Esophagus muscularis mucosa (tissue), 4 donors: ENCODE measurements around the gene FGD6. TPM values are rescaled to one million over a fixed set of nuclear protein-coding genes. Genes with fewer than 3 reads are reported as not detected.
"Not testable (repeated sequence)": the region's sequence is repeated elsewhere in the genome, so short reads cannot be mapped to it uniquely, and the experiment has no call there.

Experiments used
- DNase-seq: peaks from one replicate; pipeline ENCODE4 v3.0.0-alpha.2; 2017; ENCODE audit errors: extremely low spot score
- H3K27ac ChIP-seq, 4 donors: fragments of 200-600 bp; sonication (generic); replicated peaks in 1 of 4; 1 replicate in 3 of 4; 2 replicates in 1 of 4; pipeline ENCODE4 v1.5.1; 2016 to 2019; ENCODE audit warnings: mild to moderate bottlenecking in 1 of 4
- H3K27me3 ChIP-seq, 4 donors: fragments of 200-600 bp; sonication (generic); one replicate each; pipeline versions ENCODE4 v1.5.1 to v1.6.0; 2016 to 2019
- H3K36me3 ChIP-seq, 4 donors: fragments of 200-600 bp; sonication (generic); one replicate each; pipeline ENCODE4 v1.5.1; 2016 to 2019
- H3K4me1 ChIP-seq, 4 donors: fragments of 200-600 bp; sonication (generic); one replicate each; pipeline ENCODE4 v1.5.1; 2016 to 2019
- H3K4me3 ChIP-seq, 4 donors: fragments of 200-600 bp; sonication (generic); 1 replicate in 2 of 4; 2 replicates in 2 of 4; pipeline ENCODE4 v1.5.1; 2016 to 2019; ENCODE audit warnings: mild to moderate bottlenecking in 4 of 4, moderate library complexity in 1 of 4
- H3K9me3 ChIP-seq, 4 donors: fragments of 200-600 bp; sonication (generic); 1 replicate in 3 of 4; 2 replicates in 1 of 4; pipeline ENCODE4 v1.5.1; 2016 to 2019
- CTCF ChIP-seq, 3 experiments: fragments of 200-600 bp in 2 of 3; fragments of 450-650 bp in 1 of 3; sonication (generic) in 2 of 3; IDR thresholded peaks; one replicate each; pipeline ENCODE4 v1.5.1; 2017 to 2019; ENCODE audit warnings: antibody characterized with exemption in 3 of 3, mild to moderate bottlenecking in 2 of 3, moderate library complexity in 1 of 3
- EP300 ChIP-seq: sonication (generic); formaldehyde crosslinking; IDR thresholded peaks from one replicate; pipeline ENCODE4 v1.6.1; 2017; ENCODE audit warnings: antibody characterized with exemption
- POLR2A ChIP-seq: fragments of 450-650 bp; IDR thresholded peaks from one replicate; pipeline ENCODE4 v1.6.1; 2017; ENCODE audit warnings: antibody characterized with exemption, moderate library complexity, mild to moderate bottlenecking, low read depth
- POLR2AphosphoS5 ChIP-seq, 2 donors: sonication (generic); formaldehyde crosslinking; IDR thresholded peaks; one replicate each; pipeline ENCODE4 v1.6.1; 2017; ENCODE audit warnings: antibody characterized with exemption in 2 of 2
- WGBS: methylation state at CpG from one replicate; pipeline ENCODE4 v1.1.5; 2018; 5-methylcytosine and 5-hydroxymethylcytosine counted together
- intact Hi-C: fragments of 100-400 bp; cut with DNase I; formaldehyde crosslinking; loops from one replicate; pipeline ENCODE4 v1.15.1; 2023
- total RNA-seq, 4 donors: library from RNA; depleted of rRNA; stranded (reverse); fragments of >200 nt; gene quantifications; one replicate each; pipeline versions ENCODE4 v1.1.0 to v1.2.1, GENCODE V29; 2016

Gene FGD6
- total RNA-seq, 4 donors from 2014 or later, result 30.5 to 48.6 (median 37.3) TPM

- Histone ChIP-seq H3K36me3 (peaks cover 4 to 71% (median 28%) of the 10 kb centered on the region in 4 donors), H3K27ac (peak overlapping the region in 2 of 4 donors; percentile 40 to 49), H3K27me3 (no peaks in the 10 kb centered on the region), H3K4me1 (peaks cover 0 to 20% (median 7%) of the 10 kb centered on the region in 4 donors), H3K9me3 (no peaks in the 10 kb centered on the region), H3K4me3 (no peak overlapping the region)
- TF ChIP-seq POLR2A (no peak), CTCF (IDR thresholded peaks at IDR 0.05) (no peak), POLR2AphosphoS5 (IDR thresholded peaks at IDR 0.05) (no peak), EP300 (no peak)
- intact Hi-C loops, result no loop called here
- 93% methylated on average over 2 of the region's 2 CpGs for WGBS
- no peak for DNase-seq
Observed at GRCh38 chr12:95104919-95105452, 112.3 kb downstream of the FGD6 start.

GRCh38 chr12:95102916-95103671, 114.2 kb downstream of the FGD6 start:
- DNase-seq, result no peak
- Histone ChIP-seq H3K4me1 (peaks cover 4 to 20% (median 12%) of the 10 kb centered on the region in 4 donors), H3K27ac (peak overlapping the region; percentile 22 to 63 (median 44)), H3K9me3 (no peaks in the 10 kb centered on the region), H3K36me3 (peaks cover 4 to 71% (median 27%) of the 10 kb centered on the region in 4 donors), H3K4me3 (no peak overlapping the region), H3K27me3 (no peaks in the 10 kb centered on the region)
- intact Hi-C loops, result no loop called here
- WGBS, result 66% methylated on average over 8 of the region's 8 CpGs
- TF ChIP-seq POLR2A (no peak), POLR2AphosphoS5 (IDR thresholded peaks at IDR 0.05) (peak in 1 of 2 donors; percentile 4), CTCF (IDR thresholded peaks at IDR 0.05) (no peak)

GRCh38 chr12:95101957-95102356, 115.3 kb downstream of the FGD6 start:
- DNase-seq, H3K9me3 ChIP-seq, H3K27me3 ChIP-seq, intact Hi-C loops, H3K4me3 ChIP-seq, H3K27ac ChIP-seq: not testable (repeated sequence)
- Histone ChIP-seq H3K4me1 (peaks cover 15 to 31% (median 21%) of the 10 kb centered on the region in 4 donors), H3K36me3 (peaks cover 4 to 60% (median 20%) of the 10 kb centered on the region in 4 donors)
- WGBS, result 94% methylated on average over 5 of the region's 5 CpGs

- Histone ChIP-seq H3K27me3 (no peaks in the 10 kb centered on the region), H3K27ac (no peak overlapping the region), H3K4me1 (peaks cover 19 to 41% (median 30%) of the 10 kb centered on the region in 4 donors), H3K4me3 (no peak overlapping the region), H3K9me3 (no peaks in the 10 kb centered on the region), H3K36me3 (peaks cover 4 to 49% (median 17%) of the 10 kb centered on the region in 4 donors)
- DNase-seq, result no peak
- TF ChIP-seq EP300 (no peak), CTCF (IDR thresholded peaks at IDR 0.05) (no peak), POLR2A (no peak), POLR2AphosphoS5 (IDR thresholded peaks at IDR 0.05) (no peak)
- intact Hi-C loops, result no loop called here
- 88% methylated on average over 11 of the region's 11 CpGs for WGBS
Observed at GRCh38 chr12:95100264-95101190, 116.7 kb downstream of the FGD6 start.
